IMR-90 (cell line): ENCODE measurements around the gene DELE1. TPM values are rescaled to one million over a fixed set of nuclear protein-coding genes. Genes with fewer than 3 reads are reported as not detected.

Experiments
- ATAC-seq: fragments of 200-7000 bp; cut with Tn5 transposase; 2 replicates; pipeline ENCODE4 v1.9.1; 2020; ENCODE audit warnings: low read depth, mild to moderate bottlenecking, moderate library complexity
- BruUV-seq: library from RNA; stranded (reverse); fragments of 400-500 nt; replicated peaks from 2 replicates; lab custom pipeline; 2021; lab: Mats Ljungman, UMichigan
- CTCF ChIA-PET: fragments of 300-600 bp; formaldehyde crosslinking; extraction: SDS; loops from one replicate; lab custom pipeline; 2021; ENCODE audit warnings: antibody characterized with exemption; lab: Yijun Ruan, JAX
- POLR2A ChIA-PET: fragments of 300-600 bp; sonication (Branson Sonifier 250); formaldehyde crosslinking; loops from one replicate; lab custom pipeline; 2022; ENCODE audit warnings: antibody characterized with exemption; ENCODE audit not compliant: unreplicated experiment; lab: Charles Lee
- DNase-seq: peaks from one replicate; pipeline ENCODE4 v3.0.0; 2013
- H2AFZ ChIP-seq: replicated peaks from 2 replicates; pipeline ENCODE3; 2013; ENCODE audit warnings: low read length, mild to moderate bottlenecking; ENCODE audit not compliant: poor library complexity
- H2AK5ac ChIP-seq: 2 replicates; pipeline ENCODE4 v1.6.1; 2013; ENCODE audit warnings: low read depth, low read length, inconsistent platforms
- H2AK9ac ChIP-seq: replicated peaks from 2 replicates; pipeline ENCODE3; 2013; ENCODE audit warnings: mild to moderate bottlenecking, low read depth, low read length, moderate library complexity; ENCODE audit not compliant: poor library complexity
- H2BK120ac ChIP-seq: 2 replicates; pipeline ENCODE4 v1.6.1; 2013; ENCODE audit warnings: low read depth, low read length, inconsistent platforms
- H2BK15ac ChIP-seq: 3 replicates; pipeline ENCODE4 v1.6.1; 2013; ENCODE audit warnings: low read depth, low read length, inconsistent platforms
- H2BK20ac ChIP-seq: 2 replicates; pipeline ENCODE4 v1.6.1; 2013; ENCODE audit warnings: low read depth, mild to moderate bottlenecking, inconsistent platforms, low read length, moderate library complexity
- H2BK5ac ChIP-seq: 2 replicates; pipeline ENCODE4 v1.6.1; 2013; ENCODE audit warnings: mild to moderate bottlenecking, low read depth, low read length, inconsistent platforms; ENCODE audit not compliant: poor library complexity, severe bottlenecking
- H3K14ac ChIP-seq: replicated peaks from 2 replicates; pipeline ENCODE4 v1.6.1; 2013; ENCODE audit warnings: low read depth, low read length, inconsistent platforms
- H3K18ac ChIP-seq: 2 replicates; pipeline ENCODE4 v1.6.1; 2013; ENCODE audit warnings: low read depth, low read length, control low read depth
- H3K23ac ChIP-seq: 2 replicates; pipeline ENCODE4 v1.6.1; 2013; ENCODE audit warnings: low read depth, low read length, inconsistent platforms
- H3K27ac ChIP-seq: 2 replicates; pipeline ENCODE4 v1.5.1; 2013; ENCODE audit warnings: mild to moderate bottlenecking, control low read depth, low read length; ENCODE audit not compliant: insufficient read depth
- H3K27me3 ChIP-seq: 2 replicates; pipeline ENCODE4 v1.6.1; 2013; ENCODE audit warnings: low read length; ENCODE audit not compliant: control insufficient read depth, insufficient read depth
- H3K36me3 ChIP-seq: 2 replicates; pipeline ENCODE4 v1.6.1; 2013; ENCODE audit warnings: low read length, mixed read lengths; ENCODE audit not compliant: control insufficient read depth, insufficient read depth
- H3K4ac ChIP-seq: 2 replicates; pipeline ENCODE4 v1.6.1; 2013; ENCODE audit warnings: low read depth, low read length, inconsistent platforms
- H3K4me1 ChIP-seq: 2 replicates; pipeline ENCODE4 v1.6.1; 2013; ENCODE audit warnings: low read length, mixed read lengths; ENCODE audit not compliant: control insufficient read depth, insufficient read depth
- H3K4me2 ChIP-seq: 2 replicates; pipeline ENCODE4 v1.6.1; 2013; ENCODE audit warnings: low read depth, mild to moderate bottlenecking, control low read depth, low read length, moderate library complexity
- H3K4me3 ChIP-seq: 2 replicates; pipeline ENCODE4 v1.5.1; 2013; ENCODE audit warnings: low read depth, mild to moderate bottlenecking, control low read depth, low read length, moderate library complexity; ENCODE audit not compliant: insufficient read depth
- H3K56ac ChIP-seq: 2 replicates; pipeline ENCODE4 v1.6.1; 2013; ENCODE audit warnings: low read length, inconsistent platforms; ENCODE audit not compliant: insufficient read depth; ENCODE audit errors: extremely low read depth
- H3K79me1 ChIP-seq, 2 experiments: 2 replicates each; pipeline ENCODE4 v1.6.1; 2013; ENCODE audit warnings: low read length in 2 of 2, inconsistent platforms in 1 of 2, low read depth in 1 of 2
- H3K9ac ChIP-seq: 2 replicates; pipeline ENCODE4 v1.6.1; 2013; ENCODE audit warnings: low read depth, low read length, control low read depth
- H3K9me1 ChIP-seq: 2 replicates; pipeline ENCODE4 v1.6.1; 2013; ENCODE audit warnings: low read length, inconsistent platforms; ENCODE audit not compliant: insufficient read depth
- H3K9me3 ChIP-seq: 2 replicates; pipeline ENCODE4 v1.6.1; 2013; ENCODE audit warnings: low read length; ENCODE audit not compliant: control insufficient read depth, insufficient read depth
- H4K20me1 ChIP-seq: 2 replicates; pipeline ENCODE4 v1.6.1; 2013; ENCODE audit warnings: low read length, inconsistent platforms; ENCODE audit not compliant: insufficient read depth
- H4K5ac ChIP-seq: 2 replicates; pipeline ENCODE4 v1.6.1; 2013; ENCODE audit warnings: mild to moderate bottlenecking, low read depth, low read length, control low read depth
- H4K8ac ChIP-seq, 2 experiments: 2 replicates each; pipeline ENCODE4 v1.6.1; 2013; ENCODE audit warnings: low read depth in 2 of 2, low read length in 2 of 2, control low read depth in 1 of 2, inconsistent platforms in 1 of 2
- H4K91ac ChIP-seq: 2 replicates; pipeline ENCODE4 v1.6.1; 2013; ENCODE audit warnings: low read depth, low read length, inconsistent platforms; ENCODE audit not compliant: insufficient read depth
- BHLHE40 ChIP-seq: fragments of 150-350 bp; IDR thresholded peaks from 2 replicates; pipeline ENCODE4 v1.6.1; 2016; ENCODE audit warnings: mild to moderate bottlenecking, low read depth, low read length
- FOS ChIP-seq: fragments of 150-350 bp; IDR thresholded peaks from 2 replicates; pipeline ENCODE4 v1.6.1; 2016; ENCODE audit warnings: low read depth, low read length
- WGBS, 2 experiments: methylation state at CpG; one replicate each; pipeline versions ENCODE4 v1.1.5 to v1.1.7; 2013; ENCODE audit warnings: missing lambda C conversion rate in 2 of 2; ENCODE audit not compliant: insufficient read length in 1 of 2; ENCODE audit errors: extremely low coverage in 2 of 2; 5-methylcytosine and 5-hydroxymethylcytosine counted together
- dilution Hi-C: fragments of 300-500 bp; cut with HindIII; formaldehyde crosslinking; loops from one replicate; pipeline ENCODE4 v1.14.3; 2018; ENCODE audit warnings: low sequenced_read_pairs; ENCODE audit not compliant: unreplicated experiment
- in situ Hi-C: fragments of 300-500 bp; cut with MboI; formaldehyde crosslinking; loops from 3 replicates; pipeline ENCODE4 v1.14.3; 2019; ENCODE audit warnings: low sequenced_read_pairs, inconsistent platforms, mixed read lengths
- intact Hi-C: fragments of 100-400 bp; cut with micrococcal nuclease; formaldehyde crosslinking; loops from 2 replicates; pipeline ENCODE4 v1.10.0; 2022
- polyA plus RNA-seq, 3 experiments: library from polyadenylated mRNA; depleted of rRNA; stranded (reverse); fragments of >200 nt; gene quantifications; 2 replicates each; pipeline ENCODE4 v1.2.3, GENCODE V29; 2012; ENCODE audit warnings: low replicate concordance in 1 of 3
- total RNA-seq: library from RNA; depleted of rRNA; stranded (reverse); fragments of >200 nt; gene quantifications from 2 replicates; pipeline ENCODE4 v1.2.3, GENCODE V29; 2012

DELE1 gene
- total and polyA plus RNA-seq, 2 of the 4 experiments (the other 2 are of a cell fraction): 28.0 to 66.1 TPM

DNA sequence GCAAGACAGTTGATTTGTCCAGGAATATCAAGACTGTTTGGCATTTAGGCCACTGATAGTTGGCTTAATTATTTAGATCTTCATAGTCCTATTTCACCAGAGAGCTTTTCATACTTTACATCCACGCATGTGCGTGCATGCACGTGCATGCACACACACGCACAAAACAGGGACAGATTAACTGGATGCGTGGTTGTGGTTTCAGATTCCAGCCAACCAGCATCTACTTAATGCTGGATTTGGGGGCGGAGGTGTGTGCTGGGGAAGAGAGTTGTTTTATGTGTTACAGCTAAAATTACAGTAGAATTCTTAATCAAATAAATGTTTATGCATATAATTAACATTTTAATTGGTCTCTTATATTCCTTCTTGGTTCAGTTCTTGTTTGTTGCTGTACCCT lies 52.5 kb downstream of the DELE1 start:
- ATAC-seq: no peak
- no CpG with 5 or more reads among the region's 6 CpGs for WGBS, 2 experiments

More for the DNA sequence above, 52.5 kb downstream of the DELE1 start:
- Histone ChIP-seq H3K27me3 (no peaks in the 10 kb centered on the region), H4K20me1 (peaks cover 15% of the 10 kb centered on the region; the same call in 1 of the 2 replicates), H4K5ac (no peak overlapping the region), H3K4me1 (peaks cover 8% of the 10 kb centered on the region), H3K4ac (no peak overlapping the region), H3K4me2 (no peak overlapping the region), H3K27ac (no peak overlapping the region), H2BK15ac (no peak overlapping the region), H2AK5ac (no peak overlapping the region), H3K18ac (no peak overlapping the region), H4K91ac (no peak overlapping the region), H3K9me1 (peaks cover 3% of the 10 kb centered on the region), H3K56ac (no peak overlapping the region), H2AFZ (no peak overlapping the region), H2AK9ac (no peak overlapping the region), H2BK120ac (no peak overlapping the region), H2BK20ac (no peak overlapping the region), H3K79me1 (peaks cover 33 to 65% of the 10 kb centered on the region in 2 experiments), H3K9ac (no peak overlapping the region), H4K8ac (no peak overlapping the region), H3K9me3 (no peaks in the 10 kb centered on the region), H3K36me3 (peaks cover 30% of the 10 kb centered on the region), H3K23ac (no peak overlapping the region), H3K4me3 (no peak overlapping the region), H3K14ac (no peak overlapping the region), H2BK5ac (no peak overlapping the region)
- TF ChIP-seq BHLHE40: no peak
- TF ChIP-seq FOS: no peak
- intact Hi-C loops: no loop called here
- POLR2A ChIA-PET: no interaction called here
- no peak for DNase-seq
- BruUV-seq: no TSS peak
- CTCF ChIA-PET: interaction anchor here (0.6 to 0.9 kb wide), 2 partner anchors 14 to 16 kb away, joined by 3 read pairs; no protein-coding TSS in a partner anchor
- dilution Hi-C loops: loop anchor here (25.0 kb wide), 1 partner anchor 161 kb away; no protein-coding TSS in a partner anchor
- in situ Hi-C loops: no loop called here
